ENCODE results near the gene LDB2.

GRCh38 chr4:16757080-16757521 lies 141.3 kb downstream of the LDB2 start:
- TF ChIP-seq CTCF (IDR thresholded peaks at IDR 0.05) = no peak
- TF ChIP-seq POLR2A (IDR thresholded peaks at IDR 0.05) = no peak

Measured in uterus (tissue), 2 donors.